HCT116 (cell line): ENCODE measurements around the gene TPK1. TPM values are rescaled to one million over a fixed set of nuclear protein-coding genes. Genes with fewer than 3 reads are reported as not detected.

ENCODE experiments used
- ATAC-seq: fragments of 200-7000 bp; cut with Tn5 transposase; 2 replicates; pipeline ENCODE4 v1.9.1; 2020; ENCODE audit warnings: mild to moderate bottlenecking, moderate library complexity
- BruUV-seq: library from RNA; stranded (reverse); fragments of 400-500 nt; replicated peaks from 2 replicates; lab custom pipeline; 2021; lab: Mats Ljungman, UMichigan
- CTCF ChIA-PET: fragments of 300-600 bp; sonication (Branson Sonifier 250); formaldehyde crosslinking; loops from one replicate; lab custom pipeline; 2021; ENCODE audit warnings: antibody characterized with exemption; lab: Charles Lee
- POLR2A ChIA-PET: fragments of 300-600, 350-600 bp; sonication (Branson Sonifier 250); formaldehyde crosslinking; loops from one replicate; lab custom pipeline; 2021; ENCODE audit warnings: antibody characterized with exemption; lab: Charles Lee
- RAD21 ChIA-PET, 2 experiments: fragments of 300-600 bp; sonication (Branson Sonifier 250); formaldehyde crosslinking; loops; one replicate each; lab custom pipeline; 2023; ENCODE audit warnings: low total read pairs in 2 of 2; ENCODE audit not compliant: uncharacterized antibody in 2 of 2, unreplicated experiment in 2 of 2, low non-redundant PET in 1 of 2; lab: Charles Lee
- DNase-seq: peaks from one replicate; pipeline ENCODE4 v3.0.0-alpha.2; 2010; ENCODE audit warnings: low read depth, low spot score
- H2AFZ ChIP-seq: fragments of 200-600 bp; shearing (Covaris generic), sonication (generic); 2 replicates; pipeline ENCODE4 v1.6.1; 2017; ENCODE audit warnings: low read depth, mixed run types, mixed read lengths, antibody characterized with exemption, low read length; ENCODE audit not compliant: poor library complexity, severe bottlenecking
- H3K27ac ChIP-seq: 2 replicates; pipeline ENCODE4 v1.5.1; 2012; ENCODE audit warnings: low read depth, low read length
- H3K27me3 ChIP-seq: fragments of 200-600 bp; sonication (generic); 2 replicates; pipeline ENCODE4 v1.6.1; 2016; ENCODE audit warnings: mixed run types, low read length, mixed read lengths; ENCODE audit not compliant: insufficient read depth
- H3K36me3 ChIP-seq, 2 experiments: fragments of 200-500 bp in 1 of 2; fragments of 200-600 bp in 1 of 2; sonication (Bioruptor generic) in 1 of 2; sonication (generic) in 1 of 2; 2 replicates each; pipeline versions ENCODE4 v1.5.1 to v1.6.1; 2014 to 2016; ENCODE audit warnings: low read length in 2 of 2, inconsistent platforms in 1 of 2, mixed read lengths in 1 of 2, mixed run types in 1 of 2; ENCODE audit not compliant: insufficient read depth in 2 of 2, control insufficient read depth in 1 of 2
- H3K4me1 ChIP-seq, 2 experiments: fragments of 200-600 bp in 1 of 2; sonication (generic) in 1 of 2; 2 replicates each; pipeline versions ENCODE4 v1.5.1 to v1.6.1; 2012 to 2017; ENCODE audit warnings: low read length in 2 of 2, inconsistent platforms in 1 of 2, mild to moderate bottlenecking in 1 of 2, mixed read lengths in 1 of 2, mixed run types in 1 of 2, moderate library complexity in 1 of 2; ENCODE audit not compliant: insufficient read depth in 2 of 2, control insufficient read depth in 1 of 2
- H3K4me2 ChIP-seq: fragments of 200-600 bp; sonication (generic); 2 replicates; pipeline ENCODE4 v1.6.1; 2017; ENCODE audit warnings: mixed run types, low read length, mixed read lengths
- H3K4me3 ChIP-seq, 2 experiments: fragments of 200-600 bp in 1 of 2; sonication (generic) in 1 of 2; replicated peaks in 1 of 2; 2 replicates each; pipeline ENCODE4 v1.5.1; 2011 to 2016; ENCODE audit warnings: low read length in 2 of 2, control low read depth in 1 of 2, low read depth in 1 of 2, mild to moderate bottlenecking in 1 of 2, mixed read lengths in 1 of 2, mixed run types in 1 of 2
- H3K79me2 ChIP-seq: fragments of 200-600 bp; sonication (generic); 2 replicates; pipeline ENCODE4 v1.6.1; 2017; ENCODE audit warnings: mild to moderate bottlenecking, mixed run types, low read length, moderate library complexity, mixed read lengths; ENCODE audit not compliant: insufficient read depth
- H3K9ac ChIP-seq: fragments of 200-600 bp; sonication (generic); 2 replicates; pipeline ENCODE4 v1.6.1; 2016; ENCODE audit warnings: low read length, mixed read lengths
- H3K9me2 ChIP-seq: fragments of 200-600 bp; sonication (generic), shearing (Covaris generic); 2 replicates; pipeline ENCODE4 v1.6.1; 2017; ENCODE audit warnings: mixed run types, mild to moderate bottlenecking, moderate library complexity; ENCODE audit not compliant: insufficient read depth
- H3K9me3 ChIP-seq, 2 experiments: fragments of 200-500 bp in 1 of 2; fragments of 200-600 bp in 1 of 2; sonication (Bioruptor generic) in 1 of 2; sonication (generic) in 1 of 2; 2 replicates each; pipeline ENCODE4 v1.6.1; 2014 to 2017; ENCODE audit warnings: low read length in 2 of 2, mixed read lengths in 2 of 2, inconsistent platforms in 1 of 2, low read depth in 1 of 2, mild to moderate bottlenecking in 1 of 2, mixed run types in 1 of 2, moderate library complexity in 1 of 2; ENCODE audit not compliant: control insufficient read depth in 1 of 2, insufficient read depth in 1 of 2
- H4K20me1 ChIP-seq: fragments of 200-600 bp; sonication (generic), shearing (Covaris generic); 2 replicates; pipeline ENCODE4 v1.6.1; 2017; ENCODE audit warnings: mixed run types, mild to moderate bottlenecking, moderate library complexity; ENCODE audit not compliant: insufficient read depth
- CBX3 ChIP-seq: IDR thresholded peaks from 2 replicates; pipeline ENCODE4 v1.6.1; 2012; ENCODE audit warnings: low read depth
- CEBPB ChIP-seq: IDR thresholded peaks from 2 replicates; pipeline ENCODE4 v1.6.1; 2012; ENCODE audit warnings: low read depth
- CTCF ChIP-seq, 3 experiments: fragments of 200-600 bp in 1 of 3; sonication (generic) in 1 of 3; IDR thresholded peaks in 2 of 3; conservative IDR thresholded peaks in 1 of 3; 2 replicates each; pipeline ENCODE4 v1.5.1; 2012 to 2017; ENCODE audit warnings: low read depth in 2 of 3, low read length in 2 of 3, antibody characterized with exemption in 1 of 3, borderline replicate concordance in 1 of 3, control low read depth in 1 of 3, mild to moderate bottlenecking in 1 of 3, mixed read lengths in 1 of 3, mixed run types in 1 of 3, moderate library complexity in 1 of 3; ENCODE audit not compliant: insufficient read depth in 1 of 3
- EGR1 ChIP-seq: IDR thresholded peaks from 2 replicates; pipeline ENCODE4 v1.6.1; 2012; ENCODE audit warnings: low read depth
- ELF1 ChIP-seq: IDR thresholded peaks from 2 replicates; pipeline ENCODE4 v1.6.1; 2012; ENCODE audit warnings: low read depth, borderline replicate concordance
- JUND ChIP-seq: IDR thresholded peaks from 2 replicates; pipeline ENCODE4 v1.6.1; 2012
- MAX ChIP-seq: IDR thresholded peaks from 2 replicates; pipeline ENCODE4 v1.6.1; 2012
- POLR2A ChIP-seq: IDR thresholded peaks from 2 replicates; pipeline ENCODE4 v1.7.0; 2011; ENCODE audit warnings: borderline replicate concordance; ENCODE audit not compliant: insufficient read depth, insufficient read length; ENCODE audit errors: extremely low read depth
- POLR2AphosphoS5 ChIP-seq: IDR thresholded peaks from 2 replicates; pipeline ENCODE4 v1.6.1; 2011; ENCODE audit warnings: mild to moderate bottlenecking, low read depth, low read length, moderate library complexity
- RAD21 ChIP-seq: IDR thresholded peaks from 2 replicates; pipeline ENCODE4 v1.6.1; 2012; ENCODE audit warnings: low read depth, mild to moderate bottlenecking
- SIN3A ChIP-seq: IDR thresholded peaks from 2 replicates; pipeline ENCODE4 v1.6.1; 2012; ENCODE audit warnings: low read depth
- SRF ChIP-seq: IDR thresholded peaks from 2 replicates; pipeline ENCODE4 v1.6.1; 2012; ENCODE audit warnings: low read depth
- YY1 ChIP-seq: IDR thresholded peaks from 2 replicates; pipeline ENCODE4 v1.6.1; 2011; ENCODE audit warnings: low read length, low read depth, moderate library complexity, mild to moderate bottlenecking; ENCODE audit not compliant: insufficient replicate concordance; ENCODE audit errors: extremely low read depth
- ZFX ChIP-seq: fragments of 450-650 bp; IDR thresholded peaks from 2 replicates; pipeline ENCODE4 v1.6.1; 2017
- ZNF274 ChIP-seq: fragments of 200-500 bp; sonication (Bioruptor generic); IDR thresholded peaks from 2 replicates; pipeline ENCODE4 v1.6.1; 2014; ENCODE audit warnings: mild to moderate bottlenecking, low read depth, low read length, inconsistent platforms
- intact Hi-C: fragments of 100-400 bp; cut with micrococcal nuclease; formaldehyde crosslinking; loops from 2 replicates; pipeline ENCODE4 v1.10.0; 2022
- total RNA-seq: library from RNA; stranded (reverse); gene quantifications from one replicate; pipeline ENCODE4 v1.2.1, GENCODE V29; 2021; ENCODE audit not compliant: unreplicated experiment

Gene TPK1
- total RNA-seq, 1 experiment from 2014 or later, result 5.4 TPM

DNA sequence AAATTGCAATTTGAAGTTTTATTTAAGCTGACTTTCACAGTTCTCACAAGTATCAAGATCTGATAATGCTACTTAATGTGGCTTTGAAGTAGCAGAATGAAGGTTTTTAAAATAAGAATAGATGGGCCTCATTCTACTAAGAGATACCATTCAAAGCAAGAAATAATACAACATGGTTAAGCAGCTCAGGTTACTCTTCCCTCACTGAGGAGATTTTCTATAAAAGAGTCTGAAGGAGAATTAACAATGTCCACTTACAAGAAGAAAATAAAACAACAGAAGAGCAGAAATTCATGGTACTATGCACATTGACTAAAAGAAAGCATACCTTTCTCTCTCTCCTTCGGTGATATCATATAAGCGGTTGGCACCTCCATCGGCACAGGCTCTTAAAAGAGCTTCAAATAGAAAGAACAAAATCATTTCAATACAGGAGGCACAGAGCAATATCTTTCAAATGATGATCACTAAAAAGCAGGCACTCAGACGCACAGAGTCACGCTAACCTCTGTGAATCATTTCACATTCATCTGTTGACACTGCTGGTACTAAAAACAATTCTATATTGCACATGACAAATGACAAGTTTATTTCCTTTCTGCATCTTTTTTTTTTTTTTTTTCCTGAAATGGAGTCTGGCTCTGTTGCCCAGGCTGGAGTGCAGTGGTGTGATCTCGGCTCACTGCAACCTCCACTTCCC lies 153.1 kb downstream of the TPK1 start:
- intact Hi-C loops, result no loop called here

More for the DNA sequence above, 153.1 kb downstream of the TPK1 start:
- Histone ChIP-seq H3K36me3 (no peaks in the 10 kb centered on the region), H3K9me3 (no peaks in the 10 kb centered on the region), H2AFZ (no peak overlapping the region), H3K27me3 (no peaks in the 10 kb centered on the region), H3K9ac (no peak overlapping the region), H3K27ac (no peak overlapping the region), H3K4me2 (no peak overlapping the region), H4K20me1 (no peaks in the 10 kb centered on the region), H3K79me2 (no peaks in the 10 kb centered on the region), H3K9me2 (no peaks in the 10 kb centered on the region), H3K4me3 (no peak overlapping the region), H3K4me1 (no peaks in the 10 kb centered on the region)
- CTCF ChIA-PET, result no interaction called here
- no peak for TF ChIP-seq EGR1
- TF ChIP-seq ELF1, result no peak
- no peak for TF ChIP-seq RAD21
- no peak for TF ChIP-seq POLR2AphosphoS5
- no peak for TF ChIP-seq CBX3
- TF ChIP-seq ZFX, result no peak
- TF ChIP-seq SRF, result no peak
- no peak for TF ChIP-seq ZNF274
- TF ChIP-seq YY1, result no peak
- TF ChIP-seq SIN3A, result no peak
- no peak for TF ChIP-seq CTCF (IDR thresholded peaks at IDR 0.05 in 2 of 3, conservative IDR thresholded peaks at IDR 0.05 in 1 of 3; ENCODE audit: borderline replicate concordance in 1 of 3, insufficient read depth in 1 of 3, low read depth in 2 of 3, low read length in 2 of 3)
- no peak for TF ChIP-seq CEBPB
- TF ChIP-seq MAX, result no peak
- TF ChIP-seq POLR2A, result no peak
- no peak for TF ChIP-seq JUND
- RAD21 ChIA-PET, result no interaction called here
- BruUV-seq, result no TSS peak
- DNase-seq (no peak), ATAC-seq (no peak)
- POLR2A ChIA-PET, result no interaction called here
